B cell (primary cell): ENCODE results near the gene PCDHGA10. TPM values are rescaled to one million over a fixed set of nuclear protein-coding genes. Genes with fewer than 3 reads are reported as not detected.

Source experiments
- ATAC-seq: fragments of 200-7000 bp; cut with Tn5 transposase; one replicate; pipeline ENCODE4 v1.10.0; 2021; ENCODE audit warnings: low read depth, mild to moderate bottlenecking, moderate number of reproducible peaks, moderate library complexity
- CTCF ChIA-PET: fragments of 350-600 bp; sonication (Branson Sonifier 250); formaldehyde crosslinking; loops from one replicate; lab custom pipeline; 2021; ENCODE audit warnings: antibody characterized with exemption, inconsistent platforms; lab: Charles Lee
- POLR2A ChIA-PET: fragments of 350-600 bp; sonication (Branson Sonifier 250); formaldehyde crosslinking; loops from one replicate; lab custom pipeline; 2021; ENCODE audit warnings: antibody characterized with exemption; lab: Charles Lee
- DNase-seq: peaks from one replicate; pipeline ENCODE4 v3.0.0; 2013
- H2AFZ ChIP-seq: 2 replicates; pipeline ENCODE4 v1.6.1; 2012; ENCODE audit warnings: mild to moderate bottlenecking, low read depth, low read length; ENCODE audit not compliant: insufficient read depth, poor library complexity, severe bottlenecking
- H3K27ac ChIP-seq, 2 donors: 1 replicate in 1 of 2; 2 replicates in 1 of 2; pipeline ENCODE4 v1.5.1; 2012 to 2013; ENCODE audit warnings: low read length in 2 of 2, mild to moderate bottlenecking in 2 of 2, moderate library complexity in 1 of 2
- H3K27me3 ChIP-seq, 4 experiments: fragments of 200-600 bp in 1 of 4; sonication (generic) in 1 of 4; replicated peaks in 1 of 4; 1 replicate in 2 of 4; 2 replicates in 2 of 4; pipeline versions ENCODE4 v1.6.1 to v1.7.0; 2013 to 2016; ENCODE audit warnings: low read length in 3 of 4, mild to moderate bottlenecking in 2 of 4, mixed read lengths in 1 of 4, moderate library complexity in 1 of 4; ENCODE audit not compliant: insufficient read depth in 4 of 4, control insufficient read depth in 3 of 4; ENCODE audit errors: control extremely low read depth in 1 of 4
- H3K36me3 ChIP-seq, 2 experiments: replicated peaks in 1 of 2; 1 replicate in 1 of 2; 2 replicates in 1 of 2; pipeline versions ENCODE4 v1.6.1 to v1.7.1; 2013; ENCODE audit warnings: low read length in 1 of 2; ENCODE audit not compliant: insufficient read depth in 2 of 2, control insufficient read depth in 1 of 2; ENCODE audit errors: control extremely low read depth in 1 of 2, extremely low read depth in 1 of 2
- H3K4me1 ChIP-seq, 2 donors: fragments of 200-600 bp in 1 of 2; sonication (generic) in 1 of 2; 1 replicate in 1 of 2; 2 replicates in 1 of 2; pipeline versions ENCODE4 v1.5.1 to v1.6.1; 2013 to 2017; ENCODE audit warnings: low read length in 2 of 2; ENCODE audit not compliant: control insufficient read depth in 2 of 2, insufficient read depth in 2 of 2
- H3K4me2 ChIP-seq: replicated peaks from 2 replicates; pipeline ENCODE3; 2012; ENCODE audit warnings: mild to moderate bottlenecking, low read depth, low read length; ENCODE audit not compliant: poor library complexity, severe bottlenecking
- H3K4me3 ChIP-seq, 5 experiments: fragments of 200-600 bp in 1 of 5; sonication (generic) in 1 of 5; 1 replicate in 3 of 5; 2 replicates in 2 of 5; pipeline versions ENCODE4 v1.5.1 to v1.7.0; 2011 to 2016; ENCODE audit warnings: low read length in 4 of 5, mild to moderate bottlenecking in 4 of 5, low read depth in 2 of 5, control low read depth in 1 of 5, moderate library complexity in 1 of 5; ENCODE audit not compliant: insufficient read depth in 1 of 5; ENCODE audit errors: control extremely low read depth in 1 of 5, extremely low read depth in 1 of 5
- H3K79me2 ChIP-seq: fragments of 200-600 bp; sonication (generic); one replicate; pipeline ENCODE4 v1.6.0; 2016; ENCODE audit warnings: low read length; ENCODE audit not compliant: control insufficient read depth, insufficient read depth
- H3K9ac ChIP-seq: fragments of 200-600 bp; sonication (generic); 2 replicates; pipeline ENCODE4 v1.6.1; 2017; ENCODE audit warnings: mild to moderate bottlenecking, low read length, moderate library complexity
- H3K9me3 ChIP-seq, 3 donors: one replicate each; pipeline versions ENCODE4 v1.6.1 to v1.7.1; 2013; ENCODE audit warnings: low read length in 2 of 3; ENCODE audit not compliant: control insufficient read depth in 2 of 3, insufficient read depth in 1 of 3; ENCODE audit errors: control extremely low read depth in 1 of 3
- H4K20me1 ChIP-seq: 2 replicates; pipeline ENCODE4 v1.6.0; 2012; ENCODE audit warnings: mild to moderate bottlenecking, low read length; ENCODE audit not compliant: insufficient read depth, control insufficient read depth, poor library complexity, severe bottlenecking
- H3K27ac Mint-ChIP-seq: one replicate; pipeline ENCODE4 v1.8.0; 2021; ENCODE audit warnings: mixed read lengths
- H3K27me3 Mint-ChIP-seq: one replicate; pipeline ENCODE4 v1.8.0; 2021; ENCODE audit warnings: mixed read lengths
- H3K4me1 Mint-ChIP-seq: one replicate; pipeline ENCODE4 v1.8.0; 2021; ENCODE audit warnings: mixed read lengths
- H3K4me3 Mint-ChIP-seq: one replicate; pipeline ENCODE4 v1.8.0; 2021; ENCODE audit warnings: mixed read lengths
- H3K9me3 Mint-ChIP-seq: one replicate; pipeline ENCODE4 v1.8.0; 2022; ENCODE audit warnings: mixed read lengths; ENCODE audit not compliant: insufficient read depth
- EZH2 ChIP-seq: IDR thresholded peaks from 2 replicates; pipeline ENCODE4 v1.6.1; 2012; ENCODE audit warnings: borderline replicate concordance, low read depth, mild to moderate bottlenecking, moderate library complexity, low read length; ENCODE audit not compliant: insufficient read depth, poor library complexity, severe bottlenecking
- WGBS: methylation state at CpG from one replicate; pipeline ENCODE4 v1.1.5; 2013; ENCODE audit warnings: missing lambda C conversion rate; ENCODE audit not compliant: insufficient coverage; 5-methylcytosine and 5-hydroxymethylcytosine counted together
- intact Hi-C: fragments of 100-400 bp; cut with micrococcal nuclease; formaldehyde crosslinking; loops from one replicate; pipeline ENCODE4 v1.10.0; 2022
- polyA plus RNA-seq: library from polyadenylated mRNA; depleted of rRNA; stranded (reverse); fragments of >200 nt; gene quantifications from 2 replicates; pipeline ENCODE4 v1.2.3, GENCODE V29; 2012
- total RNA-seq, 2 donors: library from RNA; stranded (reverse); fragments of 120-200 nt in 1 of 2; gene quantifications; 1 replicate in 1 of 2; 2 replicates in 1 of 2; pipeline versions ENCODE4 v1.2.3 to v1.2.4, GENCODE V29; 2013 to 2022
- TF ChIP-seq, protein P1 (sequence below): fragments of 200-600 bp; IDR thresholded peaks from one replicate; pipeline ENCODE4 v1.8.0; 2022; ENCODE audit warnings: antibody characterized with exemption, mild to moderate bottlenecking

Gene PCDHGA10
- total and polyA plus RNA-seq, 2 donors (not counting 1 experiment from before 2014, with no cell fraction given), result 0.10 to 1.9 TPM

DNA sequence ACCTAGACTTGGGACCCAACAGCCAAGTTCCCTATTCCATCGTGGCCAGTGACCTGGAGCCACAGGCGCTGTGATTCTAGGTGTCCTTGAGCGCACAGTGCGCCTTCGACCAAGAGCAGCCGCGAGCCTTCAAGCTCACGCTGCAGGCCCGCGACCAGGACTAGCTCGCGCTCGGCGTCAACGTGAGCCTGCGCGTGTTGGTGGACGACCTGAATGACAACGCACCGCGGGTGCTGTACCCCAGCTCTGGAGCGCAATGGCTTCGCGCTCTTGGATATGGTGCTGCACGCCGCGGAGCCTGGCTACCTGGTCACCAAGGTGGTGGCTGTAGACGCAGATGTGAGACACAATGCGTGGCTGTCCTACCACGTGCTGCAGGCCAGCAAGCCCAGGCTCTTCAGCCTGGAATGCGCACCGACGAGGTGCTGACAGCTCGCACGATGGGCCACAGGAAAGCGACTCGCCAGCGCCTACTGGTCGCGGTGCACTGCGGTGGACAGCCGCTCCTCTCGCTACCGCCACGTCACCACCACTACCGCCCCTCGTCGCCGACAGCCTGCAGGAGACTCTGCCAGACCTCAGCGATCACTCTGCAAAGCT lies 28.9 kb downstream of the PCDHGA10 start:
- no peak overlapping the region for H3K4me2 ChIP-seq

DNA sequence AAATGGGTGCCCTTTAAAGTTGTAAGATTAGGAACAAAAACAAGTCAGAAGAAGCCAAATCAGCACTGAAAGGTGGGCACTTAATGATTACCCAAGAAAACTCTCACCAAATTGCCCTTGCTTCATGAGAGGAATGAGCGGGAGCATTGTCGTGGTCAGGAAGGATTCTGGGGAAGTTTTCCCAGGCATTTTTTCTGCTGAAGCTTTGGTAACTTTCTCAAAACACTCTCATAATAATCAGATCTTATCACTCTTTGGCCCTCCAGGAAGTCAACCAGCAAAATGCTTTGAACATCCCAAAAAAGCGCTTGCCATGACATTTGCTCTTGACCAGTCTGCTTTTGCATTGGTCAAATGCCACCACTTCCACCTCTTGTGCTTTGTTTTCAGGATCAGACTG lies 52.6 kb downstream of the PCDHGA10 start:
- Histone ChIP-seq H4K20me1 (no peaks in the 10 kb centered on the region), H3K4me2 (no peak overlapping the region), H3K27ac (no peak overlapping the region), H3K79me2 (no peaks in the 10 kb centered on the region), H3K9me3 (no peaks in the 10 kb centered on the region), H2AFZ (no peak overlapping the region), H3K4me3 (no peak overlapping the region), H3K9ac (no peak overlapping the region), H3K36me3 (no peaks in the 10 kb centered on the region), H3K4me1 (no peaks in the 10 kb centered on the region), H3K27me3 (peaks cover 0 to 2% (median 0%) of the 10 kb centered on the region in 4 experiments)
- peaks cover 7% of the 10 kb centered on the region for H3K9me3 Mint-ChIP-seq
- no peak overlapping the region for H3K27ac Mint-ChIP-seq
- H3K4me3 Mint-ChIP-seq, result no peak overlapping the region
- WGBS, result 100% methylated on average over 1 of the region's 3 CpGs
- ATAC-seq (no peak), DNase-seq (no peak)
- ChIA-PET CTCF (interaction anchor here (1.3 to 1.7 kb wide), 3 partner anchors 11 to 59 kb away, joined by 3 to 7 read pairs (median 3); partner anchors contain the start of gene PCDHGC3), POLR2A (interaction anchor here (0.7 kb wide), 1 partner anchor 69 kb away, joined by 4 read pairs; no protein-coding TSS in a partner anchor)
- intact Hi-C loops, result no loop called here
- peaks cover 12% of the 10 kb centered on the region for H3K27me3 Mint-ChIP-seq
- no peaks in the 10 kb centered on the region for H3K4me1 Mint-ChIP-seq
- TF ChIP-seq EZH2, result no peak
- TF ChIP-seq, protein P1, sequence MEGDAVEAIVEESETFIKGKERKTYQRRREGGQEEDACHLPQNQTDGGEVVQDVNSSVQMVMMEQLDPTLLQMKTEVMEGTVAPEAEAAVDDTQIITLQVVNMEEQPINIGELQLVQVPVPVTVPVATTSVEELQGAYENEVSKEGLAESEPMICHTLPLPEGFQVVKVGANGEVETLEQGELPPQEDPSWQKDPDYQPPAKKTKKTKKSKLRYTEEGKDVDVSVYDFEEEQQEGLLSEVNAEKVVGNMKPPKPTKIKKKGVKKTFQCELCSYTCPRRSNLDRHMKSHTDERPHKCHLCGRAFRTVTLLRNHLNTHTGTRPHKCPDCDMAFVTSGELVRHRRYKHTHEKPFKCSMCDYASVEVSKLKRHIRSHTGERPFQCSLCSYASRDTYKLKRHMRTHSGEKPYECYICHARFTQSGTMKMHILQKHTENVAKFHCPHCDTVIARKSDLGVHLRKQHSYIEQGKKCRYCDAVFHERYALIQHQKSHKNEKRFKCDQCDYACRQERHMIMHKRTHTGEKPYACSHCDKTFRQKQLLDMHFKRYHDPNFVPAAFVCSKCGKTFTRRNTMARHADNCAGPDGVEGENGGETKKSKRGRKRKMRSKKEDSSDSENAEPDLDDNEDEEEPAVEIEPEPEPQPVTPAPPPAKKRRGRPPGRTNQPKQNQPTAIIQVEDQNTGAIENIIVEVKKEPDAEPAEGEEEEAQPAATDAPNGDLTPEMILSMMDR, result no peak

More for the DNA sequence above, 28.9 kb downstream of the PCDHGA10 start:
- Mint-ChIP-seq H3K4me1 (peaks cover 3% of the 10 kb centered on the region), H3K4me3 (no peak overlapping the region), H3K27me3 (peaks cover 3% of the 10 kb centered on the region), H3K27ac (no peak overlapping the region), H3K9me3 (peaks cover 3% of the 10 kb centered on the region)
- DNase-seq, result no peak
- Histone ChIP-seq H3K4me3 (no peak overlapping the region), H3K4me1 (no peaks in the 10 kb centered on the region), H3K36me3 (no peaks in the 10 kb centered on the region), H3K79me2 (no peaks in the 10 kb centered on the region), H3K27me3 (peaks cover 0 to 6% (median 0%) of the 10 kb centered on the region in 4 experiments), H3K9me3 (peaks cover 0 to 14% (median 0%) of the 10 kb centered on the region in 3 donors), H2AFZ (no peak overlapping the region), H4K20me1 (no peaks in the 10 kb centered on the region), H3K27ac (no peak overlapping the region), H3K9ac (no peak overlapping the region)
- no peak for TF ChIP-seq EZH2
- TF ChIP-seq, protein P1, result no peak
- intact Hi-C loops, result no loop called here
- POLR2A ChIA-PET, result no interaction called here
- WGBS, result 75% methylated on average over 50 of the region's 50 CpGs
- ATAC-seq, result no peak
- CTCF ChIA-PET, result no interaction called here
